GM12874 (cell line): ENCODE data around the gene GADD45G.

Experiments
- CTCF ChIP-seq: IDR thresholded peaks from 2 replicates; pipeline ENCODE4 v1.5.1; 2011; ENCODE audit warnings: low read depth, mild to moderate bottlenecking, control low read depth, low read length, moderate library complexity; ENCODE audit not compliant: insufficient read depth

GADD45G gene

GRCh38 chr9:89600831-89601230 lies 4.0 kb upstream of the GADD45G start:
- no peak for TF ChIP-seq CTCF

- TF ChIP-seq CTCF: no peak
These were observed 3.5 kb upstream of the GADD45G start for GRCh38 chr9:89601306-89601705.

- TF ChIP-seq CTCF: no peak
These were observed 2.8 kb upstream of the GADD45G start for GRCh38 chr9:89601856-89602562.

GRCh38 chr9:89602978-89603766 lies 1.6 kb upstream of the GADD45G start:
- TF ChIP-seq CTCF: peak; percentile 86

- TF ChIP-seq CTCF: peak; percentile 25; the same call in 1 of the 2 replicates
These were observed 796 bp upstream of the GADD45G start for GRCh38 chr9:89603767-89604665.

GRCh38 chr9:89605465-89606048 lies 745 bp downstream of the GADD45G start:
- TF ChIP-seq CTCF: no peak
